HG03565 (cell line): ENCODE results near the gene ZMYND10.
A peak's percentile ranks its signal among the peaks of the same experiment; 100 is the strongest.

ENCODE experiments used
- ATAC-seq: cut with Tn5 transposase; IDR thresholded peaks from one replicate; pipeline ENCODE4 v1.9.1; 2021; ENCODE audit warnings: mild to moderate bottlenecking, moderate library complexity; ENCODE audit not compliant: unreplicated experiment

Gene ZMYND10

GRCh38 chr3:50327129-50327528 is 18.4 kb downstream of the ZMYND10 start:
- ATAC-seq, result no peak

GRCh38 chr3:50326182-50326541 is 19.4 kb downstream of the ZMYND10 start:
- no peak for ATAC-seq

DNA sequence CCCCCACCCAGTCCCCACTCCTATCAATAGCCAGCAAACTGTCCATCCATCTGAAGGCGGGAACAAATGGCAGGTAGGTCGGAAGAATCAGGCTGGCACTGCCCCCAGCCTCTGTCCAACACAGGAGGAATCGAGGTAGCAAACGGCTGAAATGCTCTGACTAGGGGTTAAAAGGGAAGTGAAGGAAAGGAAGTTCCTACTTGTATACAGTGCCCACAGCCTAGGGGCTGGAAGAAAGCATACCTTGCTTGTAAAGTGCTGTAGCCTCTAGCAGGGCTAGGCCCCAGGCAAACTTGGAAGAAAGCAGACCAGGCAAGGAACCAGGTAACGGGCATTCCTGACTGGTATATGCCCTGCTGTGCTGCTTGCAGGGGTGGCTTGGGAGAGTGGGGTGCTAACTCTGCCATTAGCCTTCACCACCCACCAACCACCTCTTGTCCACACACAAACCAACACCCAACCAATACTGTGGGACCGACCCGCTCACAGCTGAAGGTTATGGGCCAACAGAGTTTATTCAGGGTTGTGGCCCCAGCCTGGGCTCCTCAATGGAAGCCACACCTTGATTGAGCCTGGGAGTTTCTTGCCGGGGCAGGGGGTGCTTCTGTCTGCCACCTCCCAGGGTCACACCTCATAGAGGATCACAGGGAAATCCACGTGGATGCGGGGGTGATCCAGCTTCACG is 19.9 kb downstream of the ZMYND10 start:
- ATAC-seq, result no peak

GRCh38 chr3:50325113-50325480 is 20.4 kb downstream of the ZMYND10 start:
- ATAC-seq, result no peak

- no peak for ATAC-seq
Observed at GRCh38 chr3:50324351-50325112, 21.0 kb downstream of the ZMYND10 start.

GRCh38 chr3:50323614-50324199 is 21.8 kb downstream of the ZMYND10 start:
- no peak for ATAC-seq

DNA sequence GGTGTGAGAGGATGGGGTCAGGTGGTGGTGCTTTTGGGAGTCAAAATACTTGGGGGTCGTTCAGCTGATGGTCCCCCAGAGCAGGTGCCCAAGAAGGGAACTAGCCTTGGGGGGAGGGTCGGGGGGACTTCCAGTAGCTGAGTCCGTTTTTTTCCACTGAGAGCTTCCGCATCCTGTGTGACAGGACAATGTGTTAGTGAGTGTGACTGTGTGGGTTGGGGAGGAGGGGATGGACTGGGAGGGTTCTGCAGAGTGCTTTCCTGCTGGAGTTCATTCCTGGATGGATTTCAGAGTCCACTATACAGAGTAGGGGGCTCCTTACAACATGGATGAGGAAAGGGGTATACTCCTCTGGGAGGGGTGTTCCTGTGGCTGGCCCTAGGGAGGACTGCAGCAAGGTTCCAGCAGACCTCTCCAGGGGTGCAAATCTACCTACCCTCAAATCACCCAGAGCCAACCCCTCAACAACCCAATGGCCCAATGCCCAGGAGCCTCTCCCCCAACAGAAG is 22.4 kb downstream of the ZMYND10 start:
- no peak for ATAC-seq

GRCh38 chr3:50322386-50323091 is 23.0 kb downstream of the ZMYND10 start, which contains the start of gene HYAL2:
Gene HYAL2, minus strand, starts transcription at chr3:50322745. Its CDS starts 2,256 bp downstream, at chr3:50320489.
- no peak for ATAC-seq

DNA sequence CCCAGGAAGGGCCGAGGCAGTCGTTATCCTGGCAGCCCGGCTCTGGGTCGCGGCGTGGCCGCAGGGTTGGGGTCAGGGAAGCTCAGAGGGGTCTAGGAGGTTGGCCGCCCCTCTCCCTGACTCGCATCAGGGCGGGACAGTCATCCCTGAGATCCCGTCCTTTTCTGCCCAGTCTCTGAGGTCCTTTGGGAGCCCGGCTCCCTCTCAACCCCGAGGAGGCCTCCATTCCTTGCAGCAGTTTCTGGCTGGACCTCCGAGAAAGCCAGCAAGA is 23.5 kb downstream of the ZMYND10 start:
- ATAC-seq, result no peak

GRCh38 chr3:50321336-50322114 is 24.0 kb downstream of the ZMYND10 start:
- ATAC-seq, result peak; percentile 42

GRCh38 chr3:50320853-50321335 is 24.6 kb downstream of the ZMYND10 start:
- ATAC-seq, result peak; percentile 21

- ATAC-seq, result no peak
Observed at GRCh38 chr3:50319894-50320625, 25.5 kb downstream of the ZMYND10 start.

GRCh38 chr3:50319181-50319893 is 26.2 kb downstream of the ZMYND10 start:
- ATAC-seq, result no peak

DNA sequence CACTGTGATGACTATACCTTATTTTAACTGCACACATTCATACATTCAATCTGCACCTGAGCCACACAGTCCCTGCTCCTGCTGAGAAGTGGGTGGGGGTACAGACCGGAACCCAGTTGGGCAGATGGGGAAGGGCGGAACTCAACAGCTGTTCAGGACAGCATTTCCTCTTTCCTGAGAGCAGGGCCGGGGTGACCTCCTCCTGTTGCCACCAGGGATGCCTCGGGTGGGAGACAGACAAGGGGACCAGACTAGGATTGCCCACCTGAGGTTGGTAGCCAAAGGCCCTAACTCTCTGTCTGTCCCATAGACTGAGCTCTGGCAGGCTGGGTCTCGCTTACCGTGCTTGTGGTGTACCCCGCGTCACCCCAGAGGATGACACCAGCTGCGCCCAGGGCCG is 26.9 kb downstream of the ZMYND10 start:
- ATAC-seq, result no peak

GRCh38 chr3:50318163-50318562 is 27.4 kb downstream of the ZMYND10 start:
- no peak for ATAC-seq

DNA sequence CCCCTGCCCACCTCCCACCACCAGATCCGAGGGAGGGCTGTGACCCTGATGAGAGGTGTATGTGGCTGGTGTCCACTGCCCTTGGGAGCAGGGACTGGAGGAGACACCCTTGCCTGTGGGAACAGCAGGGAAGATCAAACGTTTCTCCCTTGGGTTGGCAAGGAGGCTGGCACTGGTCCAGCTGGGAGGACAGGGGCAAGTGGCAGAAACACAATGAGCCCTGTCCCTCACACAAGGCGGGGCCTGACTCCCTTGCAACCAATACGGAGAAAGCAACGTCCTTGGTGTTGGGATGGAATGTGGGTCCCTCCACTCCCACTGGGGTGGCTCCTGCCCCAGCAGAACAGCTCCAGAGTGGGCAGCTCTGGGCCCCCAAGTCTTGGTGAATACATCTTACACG is 28.2 kb downstream of the ZMYND10 start:
- no peak for ATAC-seq

DNA sequence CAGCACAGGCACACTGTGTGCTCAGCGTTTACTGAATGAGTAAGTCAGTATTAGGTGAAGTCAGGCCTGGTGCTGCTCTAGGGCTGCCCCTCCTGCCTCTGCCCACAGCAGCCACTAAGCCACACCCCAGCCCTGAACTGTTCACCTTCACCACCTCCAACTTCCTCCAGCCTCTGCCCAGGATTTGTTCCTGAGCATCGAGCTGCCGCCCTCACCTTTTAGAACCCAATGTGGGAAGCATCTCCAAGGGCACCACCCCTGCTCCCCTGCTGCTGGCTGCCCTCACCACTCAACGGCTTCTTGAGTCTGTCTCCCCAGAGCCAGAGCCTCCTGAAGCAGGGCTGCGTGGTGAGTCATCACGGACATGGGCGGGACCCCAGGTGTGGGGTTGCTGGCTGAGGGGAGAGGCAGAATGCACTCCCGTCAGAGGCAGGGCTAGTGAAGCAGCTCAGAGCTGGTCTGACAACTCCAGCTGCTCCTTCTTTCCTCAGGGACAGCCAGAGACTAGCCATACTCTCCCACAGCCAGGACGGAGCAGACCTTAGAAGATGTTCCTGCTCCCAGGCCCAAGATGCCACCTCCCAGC is 28.8 kb downstream of the ZMYND10 start:
- ATAC-seq, result no peak

- ATAC-seq, result no peak
Observed at GRCh38 chr3:50314816-50315215, 30.7 kb downstream of the ZMYND10 start.

DNA sequence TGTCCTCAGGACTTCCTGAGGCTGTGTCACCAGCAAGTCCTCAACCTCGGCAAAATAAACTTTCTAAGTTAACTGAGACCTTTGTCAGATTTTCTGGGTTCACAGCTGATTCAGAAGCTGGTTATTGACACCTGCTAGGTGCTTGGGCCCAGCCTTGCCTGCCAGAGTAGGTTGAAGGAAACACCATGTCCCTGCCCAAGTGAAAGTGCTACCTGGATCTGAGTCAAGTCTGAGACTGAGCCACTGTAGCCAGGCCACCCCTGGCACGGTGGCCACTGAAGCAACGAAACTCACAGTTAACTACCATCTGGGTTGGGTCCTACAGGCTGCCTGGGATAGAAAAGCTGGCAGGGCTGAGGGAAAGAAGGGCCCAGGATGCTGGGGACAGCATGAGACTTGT is 31.2 kb downstream of the ZMYND10 start:
- no peak for ATAC-seq
